GM18867 (cell line): ENCODE data around the gene TGM3.

Source experiments
- ATAC-seq: cut with Tn5 transposase; IDR thresholded peaks from one replicate; pipeline ENCODE4 v1.9.1; 2021; ENCODE audit warnings: mild to moderate bottlenecking, moderate library complexity; ENCODE audit not compliant: unreplicated experiment

The TGM3 gene

DNA sequence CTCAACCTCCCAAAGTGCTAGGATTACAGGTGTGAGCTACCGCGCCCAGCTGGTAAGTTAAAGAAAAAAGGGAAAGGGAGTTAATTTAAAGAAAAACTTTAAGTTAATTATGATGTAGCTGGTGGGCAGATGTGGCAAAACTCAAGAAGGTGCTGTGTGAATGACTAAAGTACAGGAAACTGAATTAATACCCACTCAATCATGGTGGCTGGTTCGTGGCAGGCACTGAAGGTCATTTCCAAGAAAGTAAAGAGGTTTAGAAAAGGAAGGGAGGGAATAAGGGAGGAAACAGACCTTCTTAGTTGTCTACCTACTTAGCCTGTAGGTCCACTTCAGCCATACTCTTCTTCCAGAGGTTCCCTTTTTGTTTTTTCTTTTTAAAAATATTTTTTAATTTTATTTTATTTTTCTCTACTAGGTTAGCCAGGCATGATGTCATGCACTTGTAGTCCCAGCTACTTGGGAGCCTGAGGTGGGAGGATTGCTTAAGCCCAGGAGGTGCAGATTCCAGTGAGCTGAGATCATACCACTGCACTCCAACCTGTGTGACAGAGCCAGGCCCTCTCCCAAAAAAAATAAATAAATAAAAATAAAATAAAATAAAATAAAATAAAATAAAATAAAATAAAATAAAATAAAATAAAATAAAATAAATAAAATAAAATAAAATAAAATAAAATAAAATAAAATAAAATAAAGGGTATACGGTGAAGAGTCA is 11.9 kb upstream of the TGM3 start:
- ATAC-seq = no peak

DNA sequence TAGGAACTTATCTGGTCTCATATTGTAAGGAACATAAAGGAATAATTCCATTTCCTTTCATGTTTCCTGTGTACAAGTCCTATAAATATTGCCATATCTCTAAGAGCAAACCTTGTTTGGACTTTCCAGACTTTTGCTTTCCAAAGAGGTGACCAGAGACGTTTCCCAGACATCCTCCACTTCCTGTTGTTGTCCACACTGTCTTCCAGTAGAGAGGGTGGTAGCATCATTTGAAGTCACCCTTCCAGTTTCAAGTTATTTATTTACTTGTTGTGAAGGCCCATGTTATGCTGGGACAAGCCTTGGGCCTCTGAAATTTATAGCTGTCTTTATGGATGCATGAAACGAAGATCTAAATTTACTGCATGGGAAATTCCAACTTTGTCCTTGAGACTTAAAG is 10.6 kb upstream of the TGM3 start:
- ATAC-seq = no peak

DNA sequence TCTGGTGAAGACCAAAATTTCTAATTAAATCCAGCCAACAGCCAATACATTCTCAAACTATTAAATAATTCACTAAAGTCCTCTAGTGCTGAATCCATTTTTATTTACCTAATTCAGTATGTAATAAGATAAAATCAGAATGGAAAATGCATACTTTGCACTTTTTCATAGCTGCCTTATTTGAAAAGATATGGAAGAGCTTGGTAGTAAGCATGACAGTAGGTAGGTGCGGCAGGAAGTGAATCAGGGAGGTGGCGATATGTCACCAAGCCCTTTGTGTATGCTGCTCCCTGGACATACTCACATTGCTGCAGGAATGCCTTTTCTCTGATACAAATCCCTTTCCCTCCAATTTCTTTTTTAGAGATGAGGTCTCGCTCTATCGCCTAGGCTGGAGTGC is 10.2 kb upstream of the TGM3 start:
- ATAC-seq = no peak

DNA sequence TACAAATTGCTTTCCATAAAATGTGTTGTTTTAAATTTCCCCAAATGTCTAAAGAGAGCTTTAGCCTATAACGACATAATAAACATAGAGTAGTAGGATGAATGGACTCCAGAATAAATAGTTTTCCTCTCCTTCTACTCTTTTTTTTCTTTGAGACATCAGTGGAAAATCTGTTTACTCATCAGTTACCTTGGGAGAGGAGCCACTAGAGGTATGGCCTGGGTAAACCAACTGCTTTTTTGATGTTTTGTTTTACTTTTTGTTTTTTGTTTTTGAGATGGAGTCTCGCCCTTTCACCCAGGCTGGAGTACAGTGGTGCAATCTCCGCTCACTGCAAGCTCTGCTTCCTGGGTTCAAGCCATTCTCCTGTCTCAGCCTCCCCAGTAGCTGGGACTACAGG is 8.3 kb upstream of the TGM3 start:
- no peak for ATAC-seq

DNA sequence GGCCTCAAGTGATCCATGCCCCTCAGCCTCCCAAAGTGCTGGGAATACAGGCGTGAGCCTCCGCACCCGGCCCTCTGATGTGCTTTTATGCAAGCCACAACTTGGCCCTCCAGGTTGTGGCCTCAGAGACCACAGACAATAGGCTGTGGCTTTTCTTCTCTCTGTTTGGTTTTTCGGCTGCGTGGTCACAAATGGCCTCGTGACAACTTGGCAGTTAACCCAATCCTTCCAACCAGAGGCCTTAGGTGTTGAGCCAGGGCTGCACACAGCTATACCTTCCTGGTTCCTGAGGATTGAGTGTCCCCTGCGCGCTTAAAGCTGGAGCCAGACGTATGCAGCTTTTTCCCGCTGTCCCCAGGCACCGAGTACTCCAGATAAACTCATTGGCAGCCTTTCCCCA is 6.3 kb upstream of the TGM3 start:
- no peak for ATAC-seq

DNA sequence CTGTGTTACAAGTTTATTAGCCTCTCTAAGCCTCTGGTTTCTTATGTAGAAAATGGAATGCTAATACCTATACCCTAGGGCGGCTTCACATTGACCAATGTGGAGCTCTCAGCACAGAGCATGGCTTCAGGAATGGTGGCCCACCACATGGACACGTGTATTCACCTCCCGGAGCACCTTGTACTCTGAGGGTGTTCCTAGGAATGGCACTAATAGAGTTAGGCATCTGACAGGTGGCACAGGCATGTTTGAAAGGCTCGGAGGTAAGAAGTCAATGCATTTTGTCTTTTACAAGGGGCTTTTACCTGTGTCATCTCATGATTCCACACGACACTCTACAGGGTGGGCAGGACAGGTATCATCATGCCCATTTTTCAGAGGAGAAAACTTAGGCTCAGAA is 5.3 kb upstream of the TGM3 start:
- no peak for ATAC-seq

DNA sequence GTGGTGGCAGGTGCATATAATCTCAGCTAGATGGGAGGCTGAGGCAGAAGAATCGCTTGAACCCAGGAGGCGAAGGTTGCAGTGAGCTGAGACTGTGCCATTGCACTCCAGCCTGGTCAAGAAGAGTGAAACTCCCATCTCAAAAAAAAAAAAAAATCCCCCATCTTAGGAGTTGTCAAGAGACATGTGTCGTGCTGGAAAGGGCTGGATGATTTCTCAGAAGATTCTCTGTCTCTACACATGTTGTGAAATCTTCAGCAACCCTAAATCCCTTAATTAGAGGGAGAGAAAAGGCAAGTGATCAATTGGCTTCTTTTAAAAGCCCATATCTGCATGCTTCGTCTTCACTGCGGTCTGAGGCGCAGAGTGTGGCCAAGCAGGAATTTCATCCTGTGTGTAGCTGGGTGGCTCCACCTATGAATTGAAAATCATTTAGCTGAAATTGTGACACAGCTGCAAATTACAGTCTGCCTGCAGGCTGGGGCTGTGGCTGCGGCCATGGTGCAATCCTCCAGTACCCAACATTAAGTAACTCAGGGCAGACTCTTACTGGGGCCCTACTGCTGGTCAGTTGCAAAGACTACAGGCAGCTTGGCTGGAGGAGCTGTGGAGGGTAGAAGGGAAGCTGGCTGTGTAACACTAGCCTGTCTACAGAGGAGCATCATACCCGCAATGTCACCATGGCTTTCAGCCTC is 3.2 kb upstream of the TGM3 start:
- no peak for ATAC-seq

DNA sequence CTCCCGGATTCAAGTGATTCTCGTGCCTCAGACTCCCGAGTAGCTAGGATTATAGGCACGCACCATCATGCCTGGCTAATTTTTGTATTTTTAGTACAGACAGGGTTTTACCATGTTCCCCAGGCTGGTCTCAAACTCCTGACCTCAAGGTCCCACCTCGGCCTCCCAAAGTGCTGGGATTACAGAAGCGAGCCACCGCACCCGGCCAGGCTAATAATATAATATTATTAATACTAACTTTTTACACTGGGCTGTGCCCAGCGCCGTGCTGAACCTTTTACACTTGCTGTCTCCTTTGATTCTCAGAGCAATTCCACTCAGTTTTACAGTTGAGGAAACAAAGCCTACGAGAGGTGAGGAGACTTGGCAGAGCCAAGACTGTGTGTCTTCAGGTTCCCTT is 2.3 kb upstream of the TGM3 start:
- ATAC-seq = no peak

DNA sequence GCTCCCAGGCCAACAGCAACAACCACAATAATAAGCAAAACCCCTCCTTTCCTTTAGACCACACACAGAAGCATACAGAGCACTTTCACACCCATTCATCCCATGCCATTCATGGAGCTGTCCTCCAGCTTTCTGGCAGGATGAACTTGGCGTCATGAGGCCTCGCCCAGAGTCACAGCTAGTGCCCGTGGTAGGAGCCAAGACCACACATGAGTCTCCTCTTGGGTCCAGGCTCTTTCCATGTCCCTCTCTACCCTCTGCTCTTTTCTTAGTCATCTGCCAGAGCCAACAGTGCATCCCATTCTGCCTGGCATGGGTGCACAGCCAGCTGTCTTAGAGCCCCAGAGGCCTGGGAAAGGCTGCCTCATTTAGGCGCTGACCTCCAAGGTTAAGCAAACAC is 1.8 kb upstream of the TGM3 start:
- no peak for ATAC-seq

DNA sequence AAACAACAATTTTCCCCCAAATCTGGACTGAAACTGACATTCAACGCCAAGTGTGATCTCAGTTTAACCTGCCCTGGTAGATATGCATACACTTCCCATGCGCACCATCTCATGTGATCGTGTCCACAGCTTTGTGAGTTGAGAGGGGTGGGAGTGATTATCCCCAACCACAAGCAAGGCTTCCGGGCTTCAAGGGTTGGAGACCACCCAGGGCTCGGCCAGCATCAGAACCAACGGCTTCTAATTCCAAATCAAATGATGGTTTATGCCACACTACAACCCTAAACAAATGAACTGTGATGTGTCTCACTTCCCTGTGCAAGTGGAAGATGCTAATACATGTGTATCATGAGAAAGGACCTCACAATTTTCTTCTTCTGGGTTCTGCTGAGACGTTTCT is 515 bp upstream of the TGM3 start:
- no peak for ATAC-seq

DNA sequence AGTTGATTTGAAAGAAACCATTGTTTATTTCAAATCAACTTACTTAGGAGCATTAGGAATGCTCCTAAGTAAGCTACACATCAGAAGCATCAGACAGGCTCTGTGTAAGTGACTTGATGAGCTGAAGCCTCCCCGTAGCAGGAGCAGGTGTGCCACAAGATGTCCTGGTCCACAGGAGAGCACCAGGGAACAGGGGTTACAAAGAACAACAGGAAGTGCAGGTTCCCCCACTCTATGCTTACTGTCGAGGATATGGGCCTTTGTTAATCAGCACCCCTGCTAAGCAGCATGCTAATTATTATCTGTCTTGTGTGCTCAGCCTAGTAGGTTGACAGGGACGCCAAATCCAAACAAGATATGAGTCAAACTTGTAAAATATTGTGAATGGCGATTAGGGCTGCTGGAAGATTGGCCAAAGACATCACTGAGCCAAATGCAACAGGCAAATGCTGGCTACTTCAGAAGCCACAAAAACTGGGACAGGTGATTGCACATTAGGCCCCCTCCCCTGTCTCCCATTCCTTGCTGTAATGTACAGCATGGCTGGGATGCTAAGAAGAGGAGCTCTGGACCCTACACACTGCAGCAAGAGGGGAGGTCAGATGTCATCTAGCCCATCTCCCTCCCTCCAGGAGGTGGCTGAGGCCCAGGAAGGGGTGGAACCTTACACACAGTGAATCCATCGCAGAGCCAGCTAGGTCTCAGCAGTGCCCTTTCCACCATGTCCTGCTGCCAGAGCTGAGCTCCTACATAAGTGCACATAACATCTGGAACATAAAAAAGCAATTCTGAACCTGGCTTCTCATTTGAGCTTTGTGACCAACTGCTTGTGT is 939 bp downstream of the TGM3 start:
- ATAC-seq = no peak

DNA sequence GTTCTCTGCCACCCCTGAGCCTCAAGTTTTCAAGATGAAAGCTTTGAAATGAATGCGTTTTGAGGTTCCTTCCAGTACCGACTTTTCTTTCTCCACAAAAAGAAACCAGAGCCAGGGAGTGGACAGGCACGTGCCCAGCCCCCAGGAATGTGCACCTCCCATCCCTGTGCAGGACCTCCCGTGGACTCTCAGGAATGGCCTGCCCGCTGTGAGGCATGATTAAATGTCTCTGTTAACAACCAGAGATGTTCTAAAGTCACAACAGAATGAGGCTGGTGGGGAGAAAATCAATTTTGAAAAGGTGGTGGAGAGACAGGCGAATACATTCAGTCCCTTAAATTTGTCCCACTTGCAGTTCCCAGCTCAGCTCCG is 1.5 kb downstream of the TGM3 start:
- no peak for ATAC-seq

DNA sequence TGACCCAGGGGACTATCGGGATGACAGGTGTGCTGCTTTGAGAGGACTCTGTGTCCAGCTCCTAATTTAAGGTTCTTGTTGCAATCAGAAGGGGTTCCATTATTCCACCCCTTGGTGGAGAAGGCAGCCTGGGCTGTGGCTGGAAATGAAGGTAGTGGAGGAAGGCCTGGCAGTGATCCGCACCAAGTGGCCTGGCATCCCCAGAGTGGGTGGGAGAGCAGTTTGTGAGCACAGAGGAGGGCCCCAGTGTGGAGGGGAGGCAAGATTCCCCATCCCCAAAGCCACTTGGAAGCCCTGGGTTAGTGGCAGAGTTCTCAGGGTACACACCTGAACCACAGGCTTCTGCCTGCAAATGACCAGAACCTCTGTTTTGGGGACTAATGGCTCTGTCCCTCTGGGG is 2.3 kb downstream of the TGM3 start:
- no peak for ATAC-seq

DNA sequence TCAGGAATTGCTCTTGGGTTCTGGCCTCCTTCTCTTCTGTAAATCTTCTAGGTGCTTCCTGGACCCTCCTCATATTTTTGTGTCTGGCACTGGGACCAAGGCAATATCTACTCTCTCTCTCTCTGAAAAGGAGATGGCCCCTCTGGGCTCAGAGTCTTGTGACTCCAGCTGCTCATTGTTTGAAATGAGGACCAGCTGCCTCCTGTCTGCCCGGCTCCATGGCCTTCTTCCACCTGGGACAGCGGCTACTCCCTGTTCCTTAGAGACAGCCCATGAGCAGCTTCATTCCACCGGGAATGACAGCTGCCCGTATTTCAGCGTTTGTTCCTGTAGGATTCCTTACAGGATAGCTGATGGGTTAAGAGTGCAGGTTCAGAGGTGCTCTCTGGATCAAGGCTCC is 2.9 kb downstream of the TGM3 start:
- ATAC-seq = no peak

DNA sequence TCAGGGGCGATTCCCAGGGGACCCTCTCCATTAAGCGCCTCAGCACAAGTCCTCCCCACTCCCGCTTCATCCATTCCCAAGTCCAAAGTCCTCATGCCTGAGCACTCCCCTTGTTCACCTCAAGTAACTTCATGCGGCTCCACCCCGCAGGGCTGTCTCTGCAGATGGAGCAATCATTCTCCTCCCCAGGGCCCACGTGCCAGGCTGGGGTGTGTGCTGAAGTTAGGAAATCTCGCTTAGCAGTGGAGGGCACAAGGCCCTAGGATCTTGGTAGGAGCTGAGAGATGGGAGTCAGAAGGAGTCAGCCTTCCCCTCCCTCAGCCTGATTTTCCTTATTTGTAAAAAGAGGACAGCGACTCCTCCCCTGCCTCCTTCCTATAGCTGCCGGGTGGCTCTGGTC is 3.5 kb downstream of the TGM3 start:
- no peak for ATAC-seq

DNA sequence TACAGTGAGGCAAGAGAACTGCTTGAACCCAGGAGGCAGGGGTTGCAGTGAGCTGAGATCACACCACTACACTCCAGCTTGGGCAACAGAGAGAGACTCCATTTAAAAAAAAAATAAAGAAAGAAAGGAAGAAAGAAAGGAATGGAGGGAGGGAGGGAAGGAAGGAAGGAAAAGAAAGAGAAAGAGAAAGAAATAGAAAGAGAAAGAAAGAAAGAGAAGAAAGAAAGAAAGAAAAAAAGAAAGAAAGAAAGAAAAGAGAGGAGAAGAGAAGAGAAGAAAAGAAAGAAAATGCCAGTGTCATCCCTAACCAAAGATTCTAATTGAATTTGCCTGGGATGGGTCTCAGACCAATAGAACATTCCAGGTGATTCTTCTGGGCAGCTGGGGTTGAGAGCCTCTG is 4.2 kb downstream of the TGM3 start:
- no peak for ATAC-seq

DNA sequence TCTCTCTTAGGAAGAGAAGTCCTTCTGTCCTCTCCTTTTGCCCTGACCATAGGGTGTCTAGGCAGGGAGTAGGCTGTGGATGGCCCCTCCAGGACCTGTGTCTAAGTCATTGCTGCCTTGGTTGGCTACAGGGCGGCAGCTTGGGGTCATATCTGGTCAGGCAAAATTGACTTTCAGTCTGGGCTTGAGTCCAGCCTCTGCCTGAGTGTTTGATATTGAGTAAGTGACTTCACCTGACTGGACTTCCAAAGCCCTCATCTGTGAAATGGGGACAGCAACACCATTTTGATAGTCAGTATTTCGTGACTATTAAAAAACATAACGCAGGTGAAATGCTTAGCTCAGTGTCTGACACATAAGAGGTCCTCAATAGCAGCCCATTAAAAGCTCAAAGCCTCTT is 4.6 kb downstream of the TGM3 start:
- no peak for ATAC-seq

DNA sequence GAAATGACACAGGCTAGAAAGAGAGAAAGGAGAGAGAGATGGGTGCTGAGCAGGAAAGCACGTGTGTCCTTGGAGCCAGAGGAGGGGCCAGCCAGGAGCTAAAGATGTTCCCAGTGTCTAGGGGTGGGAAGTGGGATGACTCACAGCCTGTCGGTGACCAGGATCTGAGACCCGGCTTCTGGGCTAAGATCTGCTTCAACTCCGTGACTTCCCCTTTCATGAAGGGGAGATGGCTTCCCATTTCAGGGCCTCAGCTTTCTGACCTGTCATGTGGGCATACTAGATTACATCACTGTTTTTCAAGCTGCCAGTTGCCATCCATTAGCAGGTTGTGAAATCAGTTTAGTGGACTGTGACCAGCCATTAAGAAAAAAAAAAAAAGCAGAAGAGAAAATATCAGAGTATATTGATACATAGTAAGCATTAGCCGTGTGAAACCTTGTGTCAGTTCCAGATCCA is 5.4 kb downstream of the TGM3 start:
- peak; percentile 88 for ATAC-seq

DNA sequence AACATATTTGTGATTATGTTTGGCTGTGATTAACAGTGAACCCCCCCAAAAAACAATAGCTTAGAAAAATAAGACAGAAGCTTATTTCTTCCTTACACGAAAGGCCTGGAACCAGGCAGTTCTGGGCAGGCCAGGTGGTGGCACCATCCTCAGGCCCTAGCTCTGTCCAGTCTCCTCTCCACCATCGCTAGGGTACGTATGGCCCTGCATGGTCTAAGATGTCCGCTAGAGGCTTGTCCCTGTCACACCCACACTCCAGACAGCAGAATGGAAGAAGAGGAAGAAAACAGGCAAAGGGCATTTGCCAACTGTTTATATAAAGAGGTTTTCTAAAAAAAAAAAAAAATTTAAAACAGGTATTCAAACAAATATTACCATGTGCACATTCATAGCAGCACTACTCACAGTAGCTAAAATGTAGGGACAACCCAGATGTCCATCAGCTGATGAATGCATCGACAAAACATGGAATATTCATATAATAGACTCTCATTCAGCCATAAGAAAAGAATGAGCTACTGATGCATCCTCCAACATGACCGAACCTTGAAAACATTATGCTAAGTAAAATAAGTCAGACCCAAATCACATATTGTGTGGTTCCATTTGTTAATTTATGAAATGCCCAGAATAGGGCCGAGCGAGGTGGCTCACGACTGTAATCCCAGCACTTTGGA is 6.7 kb downstream of the TGM3 start:
- ATAC-seq = no peak

DNA sequence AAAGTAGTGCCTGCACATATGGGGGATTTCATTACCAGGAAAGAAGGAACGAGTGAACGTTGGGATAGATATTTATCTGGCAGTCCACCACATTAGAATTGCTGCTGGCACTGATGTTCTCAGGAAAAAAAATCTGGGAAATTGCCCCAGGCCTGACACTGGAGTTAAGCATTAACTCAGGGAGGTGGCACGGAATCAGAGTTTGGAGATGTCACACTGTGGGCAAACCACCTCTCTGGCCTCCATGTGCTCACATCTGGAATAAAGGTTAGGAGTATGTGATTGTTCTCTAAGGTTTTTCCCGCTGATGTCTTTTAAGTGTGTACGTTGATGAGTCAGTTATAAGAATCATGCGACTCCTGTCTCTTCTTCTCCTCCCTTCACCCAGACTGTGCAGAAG is 7.9 kb downstream of the TGM3 start:
- ATAC-seq = no peak

DNA sequence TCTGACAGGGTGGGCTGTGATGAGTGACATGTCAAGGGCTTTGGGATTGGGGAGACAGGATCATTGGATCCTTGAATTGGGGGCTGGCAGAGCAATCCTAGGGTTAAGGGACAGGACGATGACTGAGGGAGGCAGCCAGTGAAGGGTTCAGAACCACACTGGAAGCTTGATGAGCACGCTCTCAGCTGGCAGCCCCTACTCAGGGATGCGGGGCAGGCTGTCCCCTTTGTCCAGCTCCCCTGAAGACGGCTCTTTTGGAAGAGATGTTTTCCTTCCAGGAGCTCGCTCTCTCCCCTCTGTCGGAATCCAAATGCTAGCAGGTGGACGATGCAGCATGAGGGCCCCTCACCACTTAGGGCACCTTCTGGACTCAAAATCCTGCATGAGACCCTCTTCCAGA is 8.4 kb downstream of the TGM3 start:
- no peak for ATAC-seq
